GM19239 (cell line): Measurements from ENCODE around the gene EXPH5.
"Not testable (repeated sequence)": the region's sequence is repeated elsewhere in the genome, so short reads cannot be mapped to it uniquely, and the experiment has no call there.

Source experiments
- DNase-seq: peaks from one replicate; pipeline ENCODE4 v3.0.0; 2011; ENCODE audit warnings: low spot score; ENCODE audit not compliant: insufficient read length
- FAIRE-seq: peaks from 2 replicates; lab custom pipeline; 2011; peaks lifted over from hg19 to GRCh38; lab: Jason Lieb, UNC

EXPH5 gene

GRCh38 chr11:108593214-108593922, at the start of gene EXPH5:
Gene EXPH5, minus strand, starts transcription at chr11:108593768. Its CDS starts 232 bp downstream, at chr11:108593536.
- peak; percentile 89 for FAIRE-seq
- peak; percentile 48 for DNase-seq

- FAIRE-seq, DNase-seq: not testable (repeated sequence)
Measured at GRCh38 chr11:108641752-108642151, 48.2 kb upstream of the EXPH5 start.

GRCh38 chr11:108639146-108639545, 45.6 kb upstream of the EXPH5 start:
- FAIRE-seq (no peak), DNase-seq (no peak)

- no peak for FAIRE-seq
Measured at GRCh38 chr11:108636222-108636621, 42.7 kb upstream of the EXPH5 start.

GRCh38 chr11:108635106-108635505, 41.5 kb upstream of the EXPH5 start:
- DNase-seq (no peak), FAIRE-seq (no peak)

More at GRCh38 chr11:108636222-108636621, 42.7 kb upstream of the EXPH5 start:
- no peak for DNase-seq

- no peak for FAIRE-seq
- no peak for DNase-seq
Measured at GRCh38 chr11:108632041-108632704, 38.6 kb upstream of the EXPH5 start.

- FAIRE-seq = no peak
- DNase-seq = no peak
Measured at GRCh38 chr11:108629274-108629673, 35.7 kb upstream of the EXPH5 start.

GRCh38 chr11:108628812-108629211, 35.2 kb upstream of the EXPH5 start:
- no peak for FAIRE-seq
- no peak for DNase-seq

GRCh38 chr11:108628326-108628725, 34.8 kb upstream of the EXPH5 start:
- DNase-seq (no peak), FAIRE-seq (no peak)

GRCh38 chr11:108624196-108624925, 30.8 kb upstream of the EXPH5 start:
- no peak for FAIRE-seq

GRCh38 chr11:108622341-108622740, 28.8 kb upstream of the EXPH5 start:
- peak; percentile 55 for FAIRE-seq
- no peak for DNase-seq

More at GRCh38 chr11:108624196-108624925, 30.8 kb upstream of the EXPH5 start:
- DNase-seq = no peak

GRCh38 chr11:108620958-108621772, 27.6 kb upstream of the EXPH5 start:
- FAIRE-seq = peak; percentile 98
- peak; percentile 32 for DNase-seq

- FAIRE-seq (no peak), DNase-seq (no peak)
Measured at GRCh38 chr11:108618529-108618928, 25.0 kb upstream of the EXPH5 start.

GRCh38 chr11:108617055-108617454, 23.5 kb upstream of the EXPH5 start:
- DNase-seq (no peak), FAIRE-seq (no peak)

GRCh38 chr11:108616549-108616948, 23.0 kb upstream of the EXPH5 start:
- no peak for FAIRE-seq
- no peak for DNase-seq

- no peak for DNase-seq
- FAIRE-seq = no peak
Measured at GRCh38 chr11:108614086-108614485, 20.5 kb upstream of the EXPH5 start.

- FAIRE-seq = no peak
- DNase-seq = no peak
Measured at GRCh38 chr11:108609682-108610081, 16.1 kb upstream of the EXPH5 start.

GRCh38 chr11:108608548-108608947, 15.0 kb upstream of the EXPH5 start:
- FAIRE-seq (no peak), DNase-seq (no peak)

- FAIRE-seq (no peak), DNase-seq (no peak)
Measured at GRCh38 chr11:108606495-108607160, 13.1 kb upstream of the EXPH5 start.

GRCh38 chr11:108606070-108606469, 12.5 kb upstream of the EXPH5 start:
- FAIRE-seq (no peak), DNase-seq (no peak)
